Measurements from ENCODE around the gene MAS1L. TPM values are rescaled to one million over a fixed set of nuclear protein-coding genes. Genes with fewer than 3 reads are reported as not detected.

The MAS1L gene
- total RNA-seq = not detected
- 0 reads per million in 2 donors for total RNA-seq

GRCh38 chr6:29487660-29488059, at the start of gene MAS1L:
TSS of gene MAS1L (minus strand) at chr6:29487956. CDS start at chr6:29487902, 54 bp downstream.
- Mint-ChIP-seq H3K36me3 (ENCODE audit: low read depth) (no peaks in the 10 kb centered on the region), H3K27me3 (peaks cover 35% of the 10 kb centered on the region), H3K27ac (no peak within 1 kb of the TSS), H3K4me1 (peaks cover 6% of the 10 kb centered on the region), H3K4me3 (no peak within 1 kb of the TSS)
- ATAC-seq (no peak), DNase-seq (no peak)
- H3K9me3 ChIP-seq (ENCODE audit: control insufficient read depth, low read length, poor library complexity, severe bottlenecking) = no peaks in the 10 kb centered on the region

GRCh38 chr6:29532320-29532951, 44.7 kb upstream of the MAS1L start:
- H3K4me3 Mint-ChIP-seq = no peak overlapping the region
- peaks cover 19% of the 10 kb centered on the region for H3K27me3 Mint-ChIP-seq
- H3K27ac Mint-ChIP-seq = no peak overlapping the region
- ATAC-seq = no peak
- H3K36me3 Mint-ChIP-seq (ENCODE audit: low read depth) = no peaks in the 10 kb centered on the region
- no peak for DNase-seq
- H3K9me3 ChIP-seq (ENCODE audit: control insufficient read depth, low read length, poor library complexity, severe bottlenecking) = no peaks in the 10 kb centered on the region
- H3K4me1 Mint-ChIP-seq = no peaks in the 10 kb centered on the region

GRCh38 chr6:29531668-29532067, 43.9 kb upstream of the MAS1L start:
- Mint-ChIP-seq H3K27me3 (peaks cover 24% of the 10 kb centered on the region), H3K4me1 (no peaks in the 10 kb centered on the region), H3K36me3 (ENCODE audit: low read depth) (peaks cover 2% of the 10 kb centered on the region), H3K27ac (no peak overlapping the region), H3K4me3 (no peak overlapping the region)
- DNase-seq = no peak
- no peaks in the 10 kb centered on the region for H3K9me3 ChIP-seq (ENCODE audit: control insufficient read depth, low read length, poor library complexity, severe bottlenecking)
- ATAC-seq = no peak

- H3K36me3 Mint-ChIP-seq (ENCODE audit: low read depth) = peaks cover 2% of the 10 kb centered on the region
- no peak for ATAC-seq
These were observed 43.0 kb upstream of the MAS1L start for GRCh38 chr6:29530671-29531310.

GRCh38 chr6:29529956-29530355, 42.2 kb upstream of the MAS1L start:
- no peak overlapping the region for H3K4me3 Mint-ChIP-seq
- H3K36me3 Mint-ChIP-seq (ENCODE audit: low read depth) = peaks cover 2% of the 10 kb centered on the region
- no peak for ATAC-seq

More at GRCh38 chr6:29530671-29531310, 43.0 kb upstream of the MAS1L start:
- DNase-seq = no peak
- H3K9me3 ChIP-seq (ENCODE audit: control insufficient read depth, low read length, poor library complexity, severe bottlenecking) = no peaks in the 10 kb centered on the region
- H3K27ac Mint-ChIP-seq = no peak overlapping the region
- H3K4me3 Mint-ChIP-seq = no peak overlapping the region
- H3K4me1 Mint-ChIP-seq = no peaks in the 10 kb centered on the region
- peaks cover 33% of the 10 kb centered on the region for H3K27me3 Mint-ChIP-seq

GRCh38 chr6:29528988-29529560, 41.3 kb upstream of the MAS1L start:
- no peak overlapping the region for H3K27ac Mint-ChIP-seq
- peaks cover 4% of the 10 kb centered on the region for H3K36me3 Mint-ChIP-seq (ENCODE audit: low read depth)
- no peaks in the 10 kb centered on the region for H3K4me1 Mint-ChIP-seq
- H3K9me3 ChIP-seq (ENCODE audit: control insufficient read depth, low read length, poor library complexity, severe bottlenecking) = no peaks in the 10 kb centered on the region
- ATAC-seq (no peak), DNase-seq (no peak)
- H3K4me3 Mint-ChIP-seq = no peak overlapping the region
- H3K27me3 Mint-ChIP-seq = peaks cover 47% of the 10 kb centered on the region

More at GRCh38 chr6:29529956-29530355, 42.2 kb upstream of the MAS1L start:
- no peaks in the 10 kb centered on the region for H3K9me3 ChIP-seq (ENCODE audit: control insufficient read depth, low read length, poor library complexity, severe bottlenecking)
- Mint-ChIP-seq H3K4me1 (no peaks in the 10 kb centered on the region), H3K27me3 (peaks cover 41% of the 10 kb centered on the region), H3K27ac (no peak overlapping the region)
- DNase-seq = no peak

- Mint-ChIP-seq H3K4me3 (no peak overlapping the region), H3K27ac (no peak overlapping the region), H3K4me1 (no peaks in the 10 kb centered on the region), H3K36me3 (ENCODE audit: low read depth) (peaks cover 4% of the 10 kb centered on the region), H3K27me3 (peaks cover 50% of the 10 kb centered on the region)
- DNase-seq (no peak), ATAC-seq (no peak)
- no peaks in the 10 kb centered on the region for H3K9me3 ChIP-seq (ENCODE audit: control insufficient read depth, low read length, poor library complexity, severe bottlenecking)
These were observed 40.7 kb upstream of the MAS1L start for GRCh38 chr6:29528300-29528931.

- H3K36me3 Mint-ChIP-seq (ENCODE audit: low read depth) = peaks cover 4% of the 10 kb centered on the region
- H3K4me1 Mint-ChIP-seq = no peaks in the 10 kb centered on the region
- ATAC-seq (no peak), DNase-seq (no peak)
- H3K27ac Mint-ChIP-seq = no peak overlapping the region
- H3K27me3 Mint-ChIP-seq = peaks cover 52% of the 10 kb centered on the region
- no peaks in the 10 kb centered on the region for H3K9me3 ChIP-seq (ENCODE audit: control insufficient read depth, low read length, poor library complexity, severe bottlenecking)
- H3K4me3 Mint-ChIP-seq = no peak overlapping the region
These were observed 39.8 kb upstream of the MAS1L start for GRCh38 chr6:29527564-29527963.

- no peak for DNase-seq
- no peak for ATAC-seq
- Mint-ChIP-seq H3K4me3 (no peak overlapping the region), H3K27me3 (peaks cover 52% of the 10 kb centered on the region), H3K27ac (no peak overlapping the region), H3K36me3 (ENCODE audit: low read depth) (peaks cover 4% of the 10 kb centered on the region), H3K4me1 (no peaks in the 10 kb centered on the region)
- no peaks in the 10 kb centered on the region for H3K9me3 ChIP-seq (ENCODE audit: control insufficient read depth, low read length, poor library complexity, severe bottlenecking)
These were observed 39.4 kb upstream of the MAS1L start for GRCh38 chr6:29527126-29527525.

- ATAC-seq = no peak
- Mint-ChIP-seq H3K27me3 (peaks cover 53% of the 10 kb centered on the region), H3K27ac (no peak overlapping the region), H3K36me3 (ENCODE audit: low read depth) (peaks cover 4% of the 10 kb centered on the region), H3K4me1 (no peaks in the 10 kb centered on the region), H3K4me3 (no peak overlapping the region)
- H3K9me3 ChIP-seq (ENCODE audit: control insufficient read depth, low read length, poor library complexity, severe bottlenecking) = no peaks in the 10 kb centered on the region
- DNase-seq = no peak
These were observed 37.5 kb upstream of the MAS1L start for GRCh38 chr6:29525311-29525639.

- Mint-ChIP-seq H3K4me1 (no peaks in the 10 kb centered on the region), H3K27ac (no peak overlapping the region), H3K27me3 (peaks cover 54% of the 10 kb centered on the region), H3K4me3 (no peak overlapping the region), H3K36me3 (ENCODE audit: low read depth) (peaks cover 4% of the 10 kb centered on the region)
- H3K9me3 ChIP-seq (ENCODE audit: control insufficient read depth, low read length, poor library complexity, severe bottlenecking) = no peaks in the 10 kb centered on the region
- ATAC-seq (no peak), DNase-seq (no peak)
These were observed 36.9 kb upstream of the MAS1L start for GRCh38 chr6:29524444-29525310.

GRCh38 chr6:29524044-29524443, 36.3 kb upstream of the MAS1L start:
- H3K27ac Mint-ChIP-seq = no peak overlapping the region
- no peaks in the 10 kb centered on the region for H3K4me1 Mint-ChIP-seq
- ATAC-seq = no peak
- no peaks in the 10 kb centered on the region for H3K9me3 ChIP-seq (ENCODE audit: control insufficient read depth, low read length, poor library complexity, severe bottlenecking)
- H3K36me3 Mint-ChIP-seq (ENCODE audit: low read depth) = peaks cover 4% of the 10 kb centered on the region
- peaks cover 55% of the 10 kb centered on the region for H3K27me3 Mint-ChIP-seq
- no peak for DNase-seq
- H3K4me3 Mint-ChIP-seq = no peak overlapping the region

- DNase-seq (no peak), ATAC-seq (no peak)
- Mint-ChIP-seq H3K4me1 (no peaks in the 10 kb centered on the region), H3K27ac (no peak overlapping the region), H3K36me3 (ENCODE audit: low read depth) (peaks cover 4% of the 10 kb centered on the region), H3K27me3 (peaks cover 49% of the 10 kb centered on the region), H3K4me3 (no peak overlapping the region)
- no peaks in the 10 kb centered on the region for H3K9me3 ChIP-seq (ENCODE audit: control insufficient read depth, low read length, poor library complexity, severe bottlenecking)
These were observed 34.5 kb upstream of the MAS1L start for GRCh38 chr6:29522227-29522626.
